Activated CD4-positive, CD25-positive, alpha-beta regulatory T cell treated with anti-CD3 and anti-CD28 coated beads, Interleukin-2, amount 50 U/mL, for 24 hours (primary cell): ENCODE data around the gene HIRIP3.
"Not testable (repeated sequence)": the region's sequence is repeated elsewhere in the genome, so short reads cannot be mapped to it uniquely, and the experiment has no call there.

Source experiments
- ATAC-seq, 2 donors: fragments of 150-1000 bp; cut with Tn5 transposase; one replicate each; pipeline ENCODE4 v1.10.0; 2021; ENCODE audit warnings: mild to moderate bottlenecking in 1 of 2, moderate library complexity in 1 of 2

Gene HIRIP3

DNA sequence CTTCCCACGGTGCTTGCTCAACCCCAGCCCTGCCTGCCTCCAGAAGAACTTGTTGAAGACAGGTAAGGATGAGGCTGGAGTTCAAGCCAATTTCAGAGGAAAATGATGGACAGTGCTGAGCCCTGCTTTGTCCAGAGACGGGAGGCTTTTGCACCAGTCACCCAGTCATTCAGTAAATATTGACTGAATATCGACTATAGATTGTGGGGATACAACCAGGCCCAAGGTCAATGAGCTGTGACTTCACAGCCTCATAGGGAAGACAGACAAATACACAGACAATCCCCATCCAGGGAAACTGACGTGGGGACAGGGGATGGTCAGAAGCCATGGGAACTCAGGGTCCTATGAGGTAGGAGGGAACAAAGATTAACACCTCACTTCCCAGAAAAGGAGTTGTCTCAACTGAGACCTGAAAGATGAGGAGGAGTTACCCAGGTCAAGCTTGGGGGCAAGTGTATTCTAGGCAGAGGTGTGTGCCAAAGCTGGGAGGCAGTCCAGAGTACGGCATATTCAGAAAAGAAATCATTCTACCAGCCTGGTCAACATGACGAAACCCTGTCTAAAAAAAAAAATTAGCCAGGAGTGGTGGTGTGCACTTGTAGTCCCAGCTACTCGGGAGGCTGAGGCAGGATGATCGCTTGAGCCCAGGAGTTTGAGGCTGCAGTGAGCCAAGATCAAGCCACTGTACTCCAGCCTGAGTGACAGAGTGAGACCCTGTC is 21.3 kb upstream of the HIRIP3 start:
- no peak for ATAC-seq

DNA sequence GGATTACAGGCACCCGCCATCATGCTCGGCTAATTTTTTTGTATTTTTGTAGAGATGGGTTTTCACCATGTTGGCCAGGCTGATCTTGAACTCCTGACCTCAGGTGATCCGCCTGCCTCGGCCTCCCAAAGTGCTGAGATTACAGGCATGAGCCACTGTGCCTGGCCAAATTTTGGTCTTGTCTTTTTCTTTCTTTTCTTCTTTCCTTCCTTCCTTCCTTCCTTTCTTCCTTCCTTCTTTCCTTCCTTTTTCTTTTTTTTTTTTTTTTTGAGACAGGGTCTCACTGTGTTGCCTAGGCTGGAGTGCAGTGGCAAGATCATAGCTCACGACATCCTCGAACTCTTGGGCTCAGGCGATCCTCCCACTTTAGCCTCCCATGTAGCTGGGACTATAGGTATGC is 20.0 kb upstream of the HIRIP3 start:
- ATAC-seq: not testable (repeated sequence)

DNA sequence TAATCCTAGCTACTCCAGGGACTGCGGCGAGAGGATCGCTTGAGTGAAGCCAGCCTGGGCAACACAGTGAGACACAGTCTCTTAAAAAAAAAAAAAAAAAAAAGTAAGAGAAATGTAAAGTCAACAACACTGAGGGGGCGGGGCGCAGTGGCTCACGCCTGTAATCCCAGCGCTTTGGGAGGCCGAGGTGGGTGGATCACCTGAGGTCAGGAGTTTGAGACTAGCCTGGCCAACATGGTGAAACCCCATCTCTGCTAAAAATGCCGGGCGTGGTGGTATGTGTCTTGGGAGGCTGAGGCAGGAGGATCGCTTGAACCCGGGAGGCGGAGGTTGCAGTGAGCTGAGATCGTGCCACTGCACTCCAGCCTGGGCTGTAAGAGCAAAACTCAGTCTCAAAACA is 17.2 kb upstream of the HIRIP3 start:
- not testable (repeated sequence) for ATAC-seq

DNA sequence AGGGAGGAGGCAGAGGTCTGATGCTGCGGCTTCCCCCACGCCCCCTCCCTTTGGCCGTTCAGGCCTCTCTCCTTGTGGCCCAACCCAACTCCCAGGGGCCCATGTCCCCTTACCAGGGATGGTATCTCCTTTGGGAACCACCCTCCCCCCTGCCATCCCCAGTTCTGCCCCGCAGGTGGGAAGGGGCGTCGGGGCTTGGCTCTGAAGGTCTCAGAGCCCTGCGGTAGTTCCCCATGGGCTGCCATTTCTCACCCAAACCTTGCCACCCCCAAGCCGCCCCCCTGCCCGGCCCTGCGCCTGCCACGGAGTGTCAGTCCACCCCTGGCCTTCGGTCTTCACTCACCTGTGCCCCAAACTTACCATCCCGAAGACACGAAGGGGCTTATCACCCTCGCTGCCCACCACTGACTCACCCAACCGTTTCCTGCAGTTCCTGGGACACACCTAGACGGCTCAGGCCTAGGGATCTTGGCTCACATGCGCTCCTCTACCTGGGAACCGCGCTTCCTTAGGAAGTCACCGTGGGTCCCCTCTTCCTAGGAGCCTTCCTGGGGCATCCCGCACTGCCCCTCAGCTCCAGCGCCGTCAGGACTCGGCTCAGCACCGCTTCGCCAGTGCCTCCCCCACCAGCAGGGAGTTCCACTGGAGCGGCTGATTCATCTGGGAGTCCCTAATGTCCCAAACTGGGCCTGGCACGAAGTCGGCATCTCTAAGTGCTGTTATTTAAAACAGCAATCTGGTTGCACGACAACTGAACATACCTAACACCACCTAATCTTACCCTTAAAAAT is 16.5 kb upstream of the HIRIP3 start:
- no peak for ATAC-seq

DNA sequence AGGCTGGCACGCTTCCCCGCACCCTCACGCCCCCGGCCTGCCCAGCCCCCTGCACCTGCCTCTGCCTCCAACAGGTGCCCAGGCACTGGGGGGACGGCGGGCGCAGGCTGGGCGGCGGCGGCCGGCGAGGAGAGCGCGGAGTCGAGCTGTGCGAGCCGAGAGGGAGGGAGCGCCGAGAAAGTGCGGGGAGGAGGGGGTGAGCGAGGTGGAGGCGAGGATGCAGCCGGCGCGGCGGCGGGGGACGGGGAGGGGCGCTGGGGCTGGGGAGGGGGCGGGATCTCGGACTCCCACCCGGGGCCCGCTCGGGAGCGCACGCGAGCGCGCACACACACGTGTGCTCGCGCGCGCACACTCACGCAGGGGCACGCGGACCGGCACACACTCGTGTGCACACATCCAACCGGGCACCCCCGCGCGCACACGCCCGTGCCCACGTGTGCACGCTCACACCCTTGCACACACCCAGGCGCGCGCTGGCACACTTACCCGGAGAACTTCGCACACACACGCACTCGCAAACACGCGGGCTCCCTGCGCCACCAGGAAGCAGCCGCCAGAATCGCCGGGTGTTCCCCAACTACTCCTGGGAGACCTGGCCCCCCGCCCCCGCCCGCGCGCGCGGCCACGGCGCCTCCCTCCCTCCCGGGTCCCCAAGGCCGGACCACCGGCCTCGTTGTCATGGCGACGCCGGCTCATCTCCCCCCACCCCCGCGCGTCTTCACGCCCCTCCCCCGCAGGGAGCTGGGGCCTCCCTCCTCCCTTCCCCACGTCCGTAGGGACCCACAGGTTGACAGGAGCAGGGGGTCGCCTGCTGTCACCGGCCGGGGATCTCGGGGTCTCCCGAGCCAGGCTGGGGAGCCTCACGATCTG is 15.7 kb upstream of the HIRIP3 start, which contains the start of gene DOC2A:
Gene DOC2A (minus strand): TSS at position 184 of the 870 bp plus-strand sequence. CDS start 805 bp downstream, outside the sequence.
- ATAC-seq: peak; percentile 47 to 62

DNA sequence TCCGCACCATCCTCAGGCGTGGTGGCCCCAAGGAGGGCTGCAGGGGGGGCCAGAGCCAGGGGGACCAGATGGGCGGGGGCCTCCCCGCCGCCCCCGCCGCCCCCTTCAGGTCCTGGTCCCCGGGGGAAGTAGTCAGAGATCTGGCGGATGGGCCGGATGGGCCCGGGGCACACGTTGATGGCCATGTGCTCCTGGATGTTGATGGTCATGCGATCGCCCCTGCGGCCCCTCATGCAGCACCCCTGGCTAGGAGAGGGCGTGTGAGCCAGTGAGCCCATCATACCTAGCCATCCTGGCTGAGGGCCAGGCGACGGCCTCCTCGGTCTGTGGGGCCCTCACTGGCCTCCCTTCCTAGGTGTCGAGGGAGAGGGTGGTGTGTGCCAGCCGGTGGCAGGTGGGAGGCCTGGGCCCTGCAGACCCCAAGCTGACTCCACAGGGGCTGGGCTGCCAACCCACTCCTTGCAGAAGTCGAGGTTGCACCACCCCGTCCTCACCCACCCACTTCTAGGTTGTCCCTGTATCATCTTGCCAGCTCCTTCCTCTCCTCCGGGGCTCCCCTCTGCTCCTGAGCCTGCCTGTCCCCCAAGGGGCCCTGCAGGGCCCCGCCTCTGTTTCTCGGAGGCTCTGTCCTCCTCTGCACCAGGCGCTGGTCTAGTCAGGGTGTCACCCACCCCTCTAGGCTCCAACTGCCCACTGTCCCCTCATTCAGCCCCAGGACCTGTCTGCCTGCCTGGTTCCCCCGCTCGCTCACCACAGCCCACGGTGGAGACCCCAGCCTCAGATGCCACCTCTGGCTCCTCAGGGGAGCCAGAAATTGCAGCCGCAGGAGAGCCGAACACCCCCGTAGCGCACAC is 14.8 kb upstream of the HIRIP3 start:
- no peak for ATAC-seq

DNA sequence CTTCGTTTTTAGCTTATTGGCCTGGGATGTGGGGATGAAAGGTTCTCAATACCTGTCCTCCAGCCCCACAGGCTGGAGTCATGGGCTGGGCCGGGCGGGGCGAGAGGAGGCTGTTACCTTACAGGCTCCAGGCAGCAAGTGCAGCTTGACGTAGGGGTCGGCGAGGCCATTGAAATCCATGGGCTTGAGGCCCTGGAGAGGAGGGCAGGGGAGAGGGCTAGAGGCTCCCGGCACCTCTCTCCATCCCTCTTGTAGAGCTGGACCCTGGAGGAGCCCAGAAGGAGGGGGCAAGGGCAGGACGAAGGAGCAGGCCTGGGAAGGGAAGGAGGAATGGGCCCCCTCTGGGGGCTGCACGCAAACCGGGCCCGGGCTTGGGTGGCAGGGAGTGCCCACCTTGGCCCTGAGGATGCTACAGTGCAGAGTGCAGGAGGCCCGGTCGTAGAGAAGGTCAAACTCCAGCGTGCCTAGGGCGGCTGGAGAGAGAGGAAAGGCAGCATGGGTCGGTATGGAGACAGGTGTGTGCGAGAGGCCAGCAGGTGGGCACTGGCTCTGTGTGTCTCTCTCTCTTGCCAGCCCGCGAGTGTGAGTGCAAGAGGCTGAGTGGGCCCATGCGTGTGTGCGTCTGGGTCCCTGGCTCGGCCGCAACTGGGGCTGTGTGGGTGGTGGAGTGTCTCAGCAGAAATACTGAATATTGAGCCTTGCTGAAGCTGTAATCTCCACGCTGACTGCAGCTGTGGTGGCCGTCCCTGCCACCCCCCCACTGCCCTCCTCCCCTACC is 13.9 kb upstream of the HIRIP3 start:
- no peak for ATAC-seq

DNA sequence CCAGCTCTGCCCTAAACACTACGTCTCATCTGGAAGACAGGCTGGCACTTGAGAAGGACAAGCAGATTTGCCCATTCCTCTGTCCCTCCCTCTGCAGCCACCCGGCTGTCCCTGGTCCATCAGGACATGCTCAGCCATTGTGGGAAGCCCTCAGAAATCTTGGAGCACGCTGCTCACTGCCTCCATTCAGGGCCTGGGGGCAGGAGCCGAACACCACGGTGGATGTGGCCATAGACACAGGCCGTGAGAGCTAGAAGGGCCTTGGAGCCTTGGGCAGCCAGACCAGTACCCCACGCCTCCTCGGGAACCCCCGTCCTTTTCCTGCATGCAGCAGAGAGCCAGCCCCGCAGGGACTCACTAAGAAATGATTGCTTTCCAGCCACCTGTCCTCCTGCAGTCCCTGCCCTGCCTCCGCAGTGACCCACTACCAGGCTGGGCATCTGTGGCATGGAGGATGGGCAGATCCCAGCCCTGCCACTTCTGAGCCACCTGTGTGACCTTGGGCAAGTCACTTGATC is 12.0 kb upstream of the HIRIP3 start:
- ATAC-seq: no peak

DNA sequence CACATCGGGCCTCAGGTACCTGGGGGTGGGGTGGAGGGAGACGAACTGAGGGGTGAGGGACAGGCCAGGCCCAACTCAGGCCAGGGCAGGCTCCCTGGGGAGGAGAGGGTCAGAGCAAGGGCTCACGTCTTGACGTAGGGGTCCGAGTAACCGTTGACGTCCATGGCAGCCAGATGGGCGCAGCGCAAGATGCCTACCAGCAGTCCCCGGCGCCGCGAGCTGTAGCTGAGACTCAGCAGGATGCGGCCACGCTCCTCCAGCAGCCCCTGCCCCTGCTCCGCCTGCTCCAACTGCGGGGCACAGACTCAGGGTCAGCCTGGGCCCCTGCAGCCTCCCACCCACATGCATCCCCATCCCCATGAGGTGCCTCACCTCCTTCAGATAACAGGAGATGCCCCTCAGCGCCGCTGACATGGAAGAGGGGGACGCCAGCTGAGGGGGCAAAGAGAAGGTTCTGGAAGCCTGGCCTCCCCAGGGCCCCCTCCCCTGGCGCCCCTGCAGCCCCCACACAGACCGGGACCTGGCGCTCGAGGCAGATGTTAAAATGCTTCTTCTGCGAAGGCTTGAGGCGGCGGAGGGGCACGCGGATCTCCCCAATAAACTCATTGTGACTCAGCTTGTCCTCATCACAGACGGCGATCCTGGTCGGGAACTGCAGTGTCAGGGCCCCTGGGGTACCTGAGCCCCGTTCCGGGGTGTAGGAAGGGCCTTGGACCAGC is 11.4 kb upstream of the HIRIP3 start:
- ATAC-seq: no peak

DNA sequence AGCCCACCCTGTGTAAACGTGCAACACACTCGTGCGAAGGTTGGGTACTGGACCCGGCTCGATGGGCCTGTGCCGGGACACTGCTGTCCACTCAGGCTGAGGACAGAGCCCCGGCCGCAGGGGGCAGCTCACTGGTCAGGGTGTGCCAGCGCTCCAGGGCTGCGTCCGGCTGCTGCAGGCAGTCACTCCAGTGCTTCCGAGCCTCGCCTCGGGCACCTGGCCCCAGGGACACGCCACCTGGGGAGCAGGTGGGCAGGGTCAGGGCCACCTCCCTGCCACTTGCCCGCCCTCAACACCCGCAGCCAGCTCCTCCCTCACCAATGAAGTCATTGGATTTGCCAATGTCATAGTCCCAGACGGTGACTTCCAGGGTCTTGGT is 10.7 kb upstream of the HIRIP3 start:
- no peak for ATAC-seq

DNA sequence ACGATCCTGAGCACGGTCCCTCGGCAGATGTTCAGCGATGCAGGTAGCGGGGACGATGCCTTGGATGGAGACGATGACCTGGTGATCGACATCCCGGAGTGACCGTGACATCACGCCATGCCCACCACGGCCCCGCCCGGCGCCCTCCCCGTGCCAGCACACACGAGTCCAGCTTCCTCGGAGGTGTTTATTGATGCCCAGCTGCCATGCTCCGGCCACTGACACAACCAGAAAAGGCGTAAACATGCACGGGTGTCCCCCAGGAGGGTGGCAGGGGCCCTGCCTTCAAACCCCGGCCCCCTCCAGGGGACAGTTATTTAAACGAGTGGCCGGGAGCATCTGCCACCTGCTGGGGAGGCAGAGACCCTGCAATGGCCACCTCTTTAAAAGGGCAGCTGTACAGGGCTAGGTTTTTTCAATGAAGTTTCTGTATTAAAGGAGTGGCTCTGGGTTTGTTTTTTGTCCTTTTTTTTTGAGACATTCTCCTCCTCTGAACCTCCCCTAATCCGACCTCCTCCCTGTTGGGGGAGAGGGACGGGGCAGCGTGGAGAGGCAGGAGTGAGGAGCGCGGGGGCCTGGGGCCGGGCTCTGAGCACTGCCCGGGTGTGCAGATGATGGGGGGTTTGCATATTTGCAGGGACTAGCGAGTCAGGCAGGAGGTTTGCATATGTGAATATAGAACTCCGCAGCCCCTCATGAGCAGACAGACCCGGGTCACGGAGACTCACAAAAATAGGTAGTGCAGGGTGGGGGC is 10.1 kb upstream of the HIRIP3 start:
- ATAC-seq: peak; percentile 47 to 68

DNA sequence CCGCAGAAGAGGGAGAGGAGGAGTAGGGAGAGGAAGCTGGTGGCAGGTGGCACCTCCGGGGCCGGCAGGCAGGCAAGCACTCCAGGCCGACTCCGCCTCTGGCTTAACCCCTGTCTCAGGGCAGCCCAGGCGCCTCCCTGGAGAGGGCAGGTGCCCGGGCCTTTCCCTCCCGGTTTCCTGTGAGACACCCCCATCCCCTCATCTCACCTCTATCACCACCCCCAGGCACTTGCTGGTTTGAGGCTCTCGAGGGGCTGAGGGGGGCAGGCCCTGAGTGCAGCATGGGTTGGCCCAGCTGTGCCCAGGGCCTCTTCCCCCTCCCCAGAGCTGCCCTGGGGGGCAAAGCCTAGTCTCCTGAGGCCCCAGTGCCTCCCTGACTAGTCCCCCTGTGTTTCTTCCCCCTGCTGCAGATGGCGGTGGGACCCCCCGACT is 9.4 kb upstream of the HIRIP3 start:
- ATAC-seq: no peak

DNA sequence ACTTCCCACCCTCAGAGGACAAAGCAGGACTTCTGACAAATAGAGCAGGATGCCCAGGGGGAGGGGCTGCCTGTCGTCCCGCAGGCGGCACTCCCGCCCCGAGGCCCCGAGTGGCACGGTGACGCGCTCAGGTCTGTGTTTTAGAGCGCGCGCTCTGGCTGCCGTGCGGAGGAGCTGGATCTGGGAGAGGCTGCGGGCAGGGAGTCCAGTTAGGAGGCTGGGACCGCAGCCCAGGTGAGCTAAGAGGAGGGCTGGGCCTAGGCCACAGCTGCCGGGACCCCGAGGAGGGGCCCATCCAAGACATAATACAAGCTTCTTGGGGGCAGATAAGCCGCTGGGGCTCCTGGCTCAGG is 9.0 kb upstream of the HIRIP3 start:
- ATAC-seq: no peak

DNA sequence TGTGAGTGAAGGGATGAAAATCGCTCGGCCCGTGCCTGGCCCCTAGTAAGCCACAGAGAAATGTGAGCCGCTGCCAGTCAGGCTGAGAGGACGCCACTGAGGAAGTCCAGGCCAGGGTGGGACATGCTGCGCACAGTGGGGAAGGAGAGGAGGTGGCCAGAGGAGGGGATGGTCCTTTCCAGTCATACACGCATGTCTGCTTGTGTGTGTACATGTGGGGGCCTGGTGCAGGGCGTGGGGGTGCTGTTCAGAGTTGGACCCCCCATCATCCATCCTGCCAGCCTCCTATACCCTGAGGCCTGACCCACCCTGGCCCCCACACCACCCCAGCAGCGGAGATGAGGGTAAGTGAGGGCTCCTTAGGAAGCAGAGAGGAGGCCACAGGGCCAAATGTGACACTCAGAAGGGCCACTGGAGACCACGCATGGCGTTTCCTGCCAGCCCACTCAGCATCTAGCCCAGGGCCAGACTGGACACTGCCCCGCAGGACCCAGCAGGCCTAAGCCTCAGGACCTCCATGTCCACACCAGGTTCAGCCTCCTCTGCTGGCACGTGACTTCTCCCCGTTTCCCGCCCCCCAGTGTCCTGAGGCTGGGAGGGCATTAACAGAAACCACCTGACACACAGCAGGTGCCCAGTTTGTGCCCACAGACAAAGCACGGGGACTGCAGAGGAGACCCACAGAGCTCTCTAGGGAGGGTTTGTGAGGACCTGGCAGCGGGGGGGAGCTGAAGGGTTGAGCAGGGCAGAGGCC is 8.4 kb upstream of the HIRIP3 start:
- ATAC-seq: no peak

DNA sequence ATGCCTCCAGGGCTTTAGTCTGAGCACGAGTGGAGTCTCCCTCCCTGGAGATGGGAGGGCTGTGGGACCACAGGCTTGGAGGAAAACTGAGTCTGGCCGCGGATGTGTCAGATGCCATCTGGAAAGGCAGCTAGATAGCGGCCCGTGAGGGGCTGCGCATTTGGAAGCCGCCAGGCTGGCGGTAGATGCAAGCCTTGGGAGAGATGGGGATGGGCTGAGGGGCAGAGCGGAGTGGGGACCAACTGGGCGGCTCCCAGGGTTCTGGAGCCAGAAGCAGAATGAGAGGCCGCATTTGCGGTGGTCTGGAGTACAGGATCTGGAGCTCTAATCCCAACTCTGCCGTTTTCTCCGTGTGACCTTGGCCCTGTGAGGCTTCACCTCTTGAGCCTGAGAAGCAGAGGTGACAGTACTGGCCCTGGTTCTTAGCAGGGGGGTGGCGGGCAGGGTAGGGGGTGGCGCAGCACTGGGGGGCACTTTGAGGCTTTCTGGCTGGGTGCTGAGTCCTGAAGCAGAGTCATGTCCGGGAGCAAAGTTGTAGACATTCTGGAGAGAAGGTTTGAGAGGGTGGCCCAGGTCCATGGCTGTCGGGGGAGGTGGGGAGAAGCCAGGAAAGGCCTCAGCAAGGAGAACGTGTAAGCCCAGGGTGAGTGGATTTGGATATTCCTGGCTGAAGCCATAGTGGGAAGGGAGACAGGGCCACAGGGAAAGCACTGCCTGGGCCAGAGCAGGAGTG is 7.4 kb upstream of the HIRIP3 start:
- no peak for ATAC-seq

DNA sequence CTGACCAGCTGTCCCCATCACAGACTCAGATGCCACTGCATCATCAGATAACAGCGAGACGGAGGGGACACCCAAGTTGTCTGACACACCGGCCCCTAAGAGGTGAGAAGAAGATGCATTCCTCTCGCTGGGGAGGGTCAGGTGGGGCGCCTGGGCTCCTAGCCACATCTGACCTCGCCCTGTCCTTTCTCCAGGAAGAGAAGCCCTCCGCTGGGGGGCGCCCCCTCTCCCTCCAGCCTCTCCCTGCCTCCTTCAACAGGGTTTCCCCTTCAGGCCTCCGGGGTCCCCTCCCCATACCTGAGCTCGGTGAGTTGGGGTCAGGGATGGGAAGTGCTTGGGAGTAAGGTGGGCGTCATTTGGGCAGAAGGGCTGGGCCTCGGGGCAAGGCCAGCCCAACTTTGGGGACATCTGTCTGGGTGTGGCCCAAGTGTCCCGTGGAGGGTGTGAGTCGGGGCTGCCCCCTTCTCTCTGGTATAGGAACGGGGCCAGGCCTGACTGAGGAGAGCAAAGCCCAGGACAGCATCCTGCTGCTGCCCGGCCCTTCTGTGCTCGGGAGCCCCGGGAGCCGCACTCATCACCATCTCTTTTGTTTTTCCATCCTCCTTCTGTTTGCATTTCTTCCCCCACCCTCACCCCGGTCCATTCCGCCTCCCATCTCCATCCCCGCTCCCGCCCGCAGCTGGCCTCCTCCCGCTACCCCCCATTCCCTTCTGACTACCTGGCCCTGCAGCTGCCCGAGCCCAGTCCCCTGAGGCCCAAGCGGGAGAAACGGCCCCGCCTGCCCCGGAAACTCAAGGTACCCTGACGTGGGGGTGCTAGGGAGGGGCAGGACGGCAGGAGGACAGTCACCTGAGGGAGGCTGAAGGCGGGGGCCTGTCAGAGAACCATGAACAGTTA is 5.6 kb upstream of the HIRIP3 start:
- ATAC-seq: no peak

DNA sequence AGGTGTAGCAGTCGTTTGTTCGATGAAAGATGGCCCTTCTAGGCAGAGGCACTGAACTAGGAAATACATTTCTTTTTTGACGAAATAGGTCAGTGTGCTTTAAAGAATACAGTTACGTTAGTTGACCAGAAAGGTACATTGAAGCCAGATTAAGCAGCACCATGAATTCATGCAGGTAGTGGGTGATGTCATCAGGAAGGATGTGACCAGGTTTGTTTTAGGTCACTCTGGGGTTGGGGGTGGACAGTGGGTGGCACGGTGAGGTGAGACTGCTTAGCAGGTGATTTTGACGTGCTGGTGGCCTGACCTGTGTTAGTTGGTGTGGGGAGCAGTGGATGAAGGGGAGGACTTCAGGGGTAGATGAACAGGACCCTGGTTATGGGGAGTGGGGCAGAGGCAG is 4.2 kb upstream of the HIRIP3 start:
- ATAC-seq: no peak
